ENCODE measurements around the gene DLX1. TPM values are rescaled to one million over a fixed set of nuclear protein-coding genes. Genes with fewer than 3 reads are reported as not detected.

Gene DLX1
- total and polyA plus RNA-seq, 2 experiments from 2014 or later: not detected

- Histone ChIP-seq H3K27ac (ENCODE audit: low read depth) (no peak overlapping the region), H3F3A (replicated peaks; ENCODE audit: low read depth) (peaks cover 70% of the 10 kb centered on the region)
Measured at GRCh38 chr2:172083628-172084394, 1.5 kb upstream of the DLX1 start.

GRCh38 chr2:172084395-172084644 is 987 bp upstream of the DLX1 start:
- Histone ChIP-seq H3K4me2 (peak overlapping the region; percentile 87), H3F3A (replicated peaks; ENCODE audit: low read depth) (peaks cover 70% of the 10 kb centered on the region), H3K4me3 (peak overlapping the region; percentile 65), H3K4me1 (ENCODE audit: insufficient read depth) (peaks cover 90% of the 10 kb centered on the region), H3K27me3 (ENCODE audit: insufficient read depth) (peaks cover 100% of the 10 kb centered on the region), H4K20me1 (replicated peaks; ENCODE audit: insufficient read depth) (peaks cover 50% of the 10 kb centered on the region), H3K79me2 (replicated peaks; ENCODE audit: insufficient read depth) (no peaks in the 10 kb centered on the region), H3K9me2 (ENCODE audit: insufficient read depth) (no peaks in the 10 kb centered on the region), H2AFZ (peak overlapping the region; percentile 97), H3K36me3 (ENCODE audit: insufficient read depth) (no peaks in the 10 kb centered on the region), H3K27ac (ENCODE audit: low read depth) (no peak overlapping the region)
- Mint-ChIP-seq H3K27ac (no peak overlapping the region), H3K4me3 (peak overlapping the region; percentile 83), H3K9me3 (peaks cover 9% of the 10 kb centered on the region), H3K27me3 (ENCODE audit: insufficient read depth, low read depth, poor library complexity) (peaks cover 100% of the 10 kb centered on the region), H3K36me3 (ENCODE audit: low read depth) (no peaks in the 10 kb centered on the region), H3K4me1 (peaks cover 66% of the 10 kb centered on the region)
- ATAC-seq: peak; percentile 0; the same call in 1 of the 3 replicates
- no peak for DNase-seq (ENCODE audit: low spot score)
- TF ChIP-seq EZH2phosphoT487 (IDR thresholded peaks at IDR 0.05; ENCODE audit: unreplicated experiment): no peak

More at GRCh38 chr2:172083628-172084394, 1.5 kb upstream of the DLX1 start:
- Mint-ChIP-seq H3K27me3 (ENCODE audit: insufficient read depth, low read depth, poor library complexity) (peaks cover 100% of the 10 kb centered on the region), H3K27ac (no peak overlapping the region), H3K9me3 (peaks cover 9% of the 10 kb centered on the region), H3K4me1 (peaks cover 66% of the 10 kb centered on the region), H3K36me3 (ENCODE audit: low read depth) (no peaks in the 10 kb centered on the region), H3K4me3 (peak overlapping the region; percentile 83)
- peaks cover 100% of the 10 kb centered on the region for H3K27me3 ChIP-seq (ENCODE audit: insufficient read depth)
- TF ChIP-seq STAT1 (IDR thresholded peaks at IDR 0.05; ENCODE audit: unreplicated experiment): no peak
- TF ChIP-seq EZH2 (IDR thresholded peaks at IDR 0.05; ENCODE audit: low read depth, unreplicated experiment): peak; percentile 69
- H3K36me3 ChIP-seq (ENCODE audit: insufficient read depth): no peaks in the 10 kb centered on the region
- peaks cover 88% of the 10 kb centered on the region for H3K4me1 ChIP-seq (ENCODE audit: insufficient read depth)
- H3K79me2 ChIP-seq (replicated peaks; ENCODE audit: insufficient read depth): no peaks in the 10 kb centered on the region
- H2AFZ ChIP-seq: peak overlapping the region; percentile 97
- H3K4me2 ChIP-seq: peak overlapping the region; percentile 87
- no peak for ATAC-seq
- peak overlapping the region; percentile 65 for H3K4me3 ChIP-seq
- no peaks in the 10 kb centered on the region for H3K9me2 ChIP-seq (ENCODE audit: insufficient read depth)
- peak; percentile 12 for DNase-seq (ENCODE audit: low spot score)
- peaks cover 45% of the 10 kb centered on the region for H4K20me1 ChIP-seq (replicated peaks; ENCODE audit: insufficient read depth)

DNA sequence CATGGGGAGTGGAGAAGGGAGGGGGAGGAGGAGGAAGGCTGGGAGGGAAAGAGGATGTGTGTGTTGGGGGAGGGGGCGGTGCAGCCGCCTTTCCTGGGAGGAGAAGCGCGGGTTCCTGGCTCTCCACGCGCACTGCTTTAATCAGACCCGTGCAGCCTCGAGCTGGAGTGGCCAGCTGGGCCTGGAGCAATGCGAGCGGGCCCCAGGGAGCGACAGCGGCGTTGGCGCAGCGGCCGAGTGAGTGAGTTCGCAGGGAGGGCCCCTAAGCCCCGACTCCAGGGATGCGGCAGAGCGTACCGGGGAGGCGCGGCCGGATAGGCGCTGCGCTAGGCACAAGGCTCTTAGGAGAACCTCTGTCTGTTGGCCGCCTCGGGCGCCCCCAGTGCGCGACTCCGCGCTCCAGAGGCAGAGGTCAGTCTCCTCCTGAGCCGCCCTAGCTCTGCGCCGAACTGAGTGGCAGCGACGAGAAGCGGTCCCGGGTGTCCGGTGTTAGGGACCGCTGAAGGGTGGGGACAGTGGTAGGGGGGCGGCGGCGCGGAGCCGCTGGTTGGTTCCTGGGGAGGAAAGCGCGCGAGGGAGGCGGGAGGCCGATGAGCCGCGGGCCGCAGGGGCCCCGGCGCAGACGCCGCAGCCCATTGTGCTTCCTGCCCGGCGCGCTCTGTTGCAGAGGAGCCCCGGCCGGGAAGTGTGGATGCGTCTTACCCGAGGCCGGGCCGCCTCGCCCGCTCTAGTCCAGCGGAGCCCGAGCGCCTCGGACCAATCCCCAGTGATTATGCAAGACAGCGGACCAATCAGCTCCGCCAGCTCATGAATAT is 455 bp upstream of the DLX1 start:
- H3K27me3 ChIP-seq (ENCODE audit: insufficient read depth): peaks cover 100% of the 10 kb centered on the region
- H3K27me3 Mint-ChIP-seq (ENCODE audit: insufficient read depth, low read depth, poor library complexity): peaks cover 100% of the 10 kb centered on the region
- H2AFZ ChIP-seq: peak overlapping the region; percentile 97

More for the DNA sequence above, 455 bp upstream of the DLX1 start:
- Histone ChIP-seq H3K4me3 (peak overlapping the region; percentile 65), H4K20me1 (replicated peaks; ENCODE audit: insufficient read depth) (peaks cover 48% of the 10 kb centered on the region), H3K4me2 (peak overlapping the region; percentile 87), H3K27ac (ENCODE audit: low read depth) (no peak overlapping the region), H3K79me2 (replicated peaks; ENCODE audit: insufficient read depth) (no peaks in the 10 kb centered on the region), H3K4me1 (ENCODE audit: insufficient read depth) (peaks cover 90% of the 10 kb centered on the region), H3F3A (replicated peaks; ENCODE audit: low read depth) (peaks cover 74% of the 10 kb centered on the region), H3K36me3 (ENCODE audit: insufficient read depth) (no peaks in the 10 kb centered on the region), H3K9me2 (ENCODE audit: insufficient read depth) (no peaks in the 10 kb centered on the region)
- no peaks in the 10 kb centered on the region for H3K36me3 Mint-ChIP-seq (ENCODE audit: low read depth)
- DNase-seq (ENCODE audit: low spot score) (peak; percentile 98), ATAC-seq (peak; percentile 70)
- peaks cover 66% of the 10 kb centered on the region for H3K4me1 Mint-ChIP-seq
- H3K4me3 Mint-ChIP-seq: peak overlapping the region; percentile 83
- TF ChIP-seq JUNB (IDR thresholded peaks at IDR 0.05; ENCODE audit: unreplicated experiment) (no peak), EZH2 (IDR thresholded peaks at IDR 0.05; ENCODE audit: low read depth, unreplicated experiment) (peak; percentile 61), EZH2phosphoT487 (IDR thresholded peaks at IDR 0.05; ENCODE audit: unreplicated experiment) (peak; percentile 23), REST (IDR thresholded peaks at IDR 0.05; ENCODE audit: unreplicated experiment) (no peak)
- TF ChIP-seq, protein P1, sequence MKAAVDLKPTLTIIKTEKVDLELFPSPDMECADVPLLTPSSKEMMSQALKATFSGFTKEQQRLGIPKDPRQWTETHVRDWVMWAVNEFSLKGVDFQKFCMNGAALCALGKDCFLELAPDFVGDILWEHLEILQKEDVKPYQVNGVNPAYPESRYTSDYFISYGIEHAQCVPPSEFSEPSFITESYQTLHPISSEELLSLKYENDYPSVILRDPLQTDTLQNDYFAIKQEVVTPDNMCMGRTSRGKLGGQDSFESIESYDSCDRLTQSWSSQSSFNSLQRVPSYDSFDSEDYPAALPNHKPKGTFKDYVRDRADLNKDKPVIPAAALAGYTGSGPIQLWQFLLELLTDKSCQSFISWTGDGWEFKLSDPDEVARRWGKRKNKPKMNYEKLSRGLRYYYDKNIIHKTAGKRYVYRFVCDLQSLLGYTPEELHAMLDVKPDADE (IDR thresholded peaks at IDR 0.05): no peak
- H3K9me3 Mint-ChIP-seq: peaks cover 9% of the 10 kb centered on the region
- H3K27ac Mint-ChIP-seq: no peak overlapping the region

All from GM23338 (cell line).